GM18861 (cell line): ENCODE data around the gene NEGR1.

Experiments used
- ATAC-seq: cut with Tn5 transposase; IDR thresholded peaks from one replicate; pipeline ENCODE4 v1.9.1; 2021; ENCODE audit not compliant: unreplicated experiment

The NEGR1 gene

DNA sequence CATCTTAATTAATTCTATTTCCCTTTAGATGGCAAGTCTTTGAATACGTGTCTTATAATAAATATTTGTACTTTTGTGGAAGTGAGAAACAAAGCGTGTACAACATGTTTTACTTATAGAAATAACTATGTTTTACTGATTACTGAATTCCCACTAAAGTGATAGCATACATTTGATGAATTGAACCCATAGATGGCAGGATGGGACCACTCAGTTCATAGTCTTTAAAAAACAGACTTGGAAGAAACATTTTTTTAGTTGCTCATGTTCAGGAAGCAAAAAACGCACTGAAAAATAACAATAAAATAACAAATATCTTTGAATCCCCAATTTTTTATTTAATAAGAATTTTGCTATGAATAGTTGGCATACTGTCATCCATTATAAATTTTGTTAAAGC lies 694.4 kb downstream of the NEGR1 start:
- ATAC-seq: no peak

DNA sequence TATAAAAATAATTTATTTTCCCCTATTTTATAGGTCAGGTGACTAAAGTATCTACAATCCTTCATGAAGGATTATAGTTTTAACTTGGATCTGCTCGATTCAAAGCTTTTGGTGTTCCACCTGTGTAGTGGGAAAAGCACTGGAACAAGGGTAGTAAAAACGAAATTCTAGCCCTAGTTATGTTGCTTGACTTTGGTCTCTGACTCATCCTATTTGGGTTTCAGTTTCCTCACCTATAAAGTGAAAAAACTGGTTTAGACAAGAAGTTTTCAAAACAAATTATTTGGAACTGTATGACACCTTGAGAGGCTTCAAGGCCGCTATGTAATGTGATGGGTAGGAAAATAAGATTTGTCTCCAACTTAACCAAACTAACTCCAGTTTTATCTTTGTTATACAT lies 696.3 kb downstream of the NEGR1 start:
- peak; percentile 51 for ATAC-seq

DNA sequence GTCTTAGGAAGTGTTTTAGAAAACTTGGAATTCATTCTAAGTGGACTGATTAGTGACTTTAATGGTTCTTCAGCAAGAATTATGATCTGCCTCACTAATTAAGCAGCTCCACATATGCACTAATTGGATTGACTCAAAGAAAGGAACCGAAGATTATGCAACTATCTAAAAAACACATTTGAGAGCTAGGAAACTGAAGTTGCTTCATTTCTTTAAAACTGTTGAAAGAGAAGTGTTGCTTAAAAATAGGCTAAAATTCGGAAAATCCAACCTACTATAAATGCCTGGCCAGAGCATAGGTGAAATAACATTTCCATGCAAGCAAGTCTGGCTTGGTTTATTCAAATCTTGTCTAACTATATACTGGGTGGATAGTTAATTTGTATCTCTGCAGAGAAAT lies 698.6 kb downstream of the NEGR1 start:
- ATAC-seq: no peak

DNA sequence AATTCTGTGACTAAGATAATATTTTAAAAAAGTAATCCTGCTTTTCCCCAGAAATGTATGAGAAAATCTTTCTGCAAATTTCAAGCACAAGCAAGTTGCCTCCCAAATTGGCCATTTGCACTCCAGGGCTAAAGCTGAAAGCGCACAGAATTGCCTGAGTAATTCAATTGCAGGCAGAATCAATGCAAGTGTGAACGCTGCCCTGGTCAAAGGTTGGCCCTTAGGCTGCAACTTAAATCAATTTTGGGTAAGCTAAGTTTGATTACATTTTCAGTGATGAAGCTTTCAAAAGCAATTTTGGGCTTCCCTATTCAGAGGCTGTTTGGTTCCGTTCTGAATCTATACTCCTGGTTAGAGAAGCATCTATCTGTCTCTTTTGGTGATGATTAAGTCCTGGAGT lies 699.7 kb downstream of the NEGR1 start:
- no peak for ATAC-seq

DNA sequence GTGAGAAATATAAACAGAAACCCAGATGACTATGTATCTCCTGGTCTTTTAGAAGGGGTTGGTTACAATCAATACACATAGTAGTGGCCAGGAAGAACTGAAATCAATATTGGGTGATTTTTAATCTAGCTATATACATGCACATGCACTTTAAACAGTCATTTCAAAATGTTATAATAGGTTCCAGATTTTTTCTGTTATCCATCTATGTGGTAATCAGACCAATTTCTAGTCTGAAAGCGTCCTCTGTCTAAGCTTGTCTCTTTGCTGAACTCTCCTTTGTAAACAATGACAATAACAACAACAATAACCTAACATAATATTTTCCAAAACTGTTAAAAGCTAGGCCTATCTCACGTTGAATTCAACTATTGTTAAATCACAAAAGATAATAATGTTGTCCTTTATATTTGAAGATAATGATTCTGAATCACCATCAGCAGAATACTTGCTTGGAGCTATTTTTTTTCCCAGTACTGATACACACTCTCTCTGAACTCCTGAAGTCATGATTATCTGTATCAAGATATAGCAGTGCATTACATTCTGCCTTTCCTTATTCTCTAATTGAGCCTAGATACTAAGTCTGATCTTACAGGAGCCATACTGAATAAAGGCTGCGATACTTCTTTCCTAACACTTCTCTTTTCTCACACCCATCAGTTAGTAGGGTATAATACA lies 704.7 kb downstream of the NEGR1 start:
- no peak for ATAC-seq

DNA sequence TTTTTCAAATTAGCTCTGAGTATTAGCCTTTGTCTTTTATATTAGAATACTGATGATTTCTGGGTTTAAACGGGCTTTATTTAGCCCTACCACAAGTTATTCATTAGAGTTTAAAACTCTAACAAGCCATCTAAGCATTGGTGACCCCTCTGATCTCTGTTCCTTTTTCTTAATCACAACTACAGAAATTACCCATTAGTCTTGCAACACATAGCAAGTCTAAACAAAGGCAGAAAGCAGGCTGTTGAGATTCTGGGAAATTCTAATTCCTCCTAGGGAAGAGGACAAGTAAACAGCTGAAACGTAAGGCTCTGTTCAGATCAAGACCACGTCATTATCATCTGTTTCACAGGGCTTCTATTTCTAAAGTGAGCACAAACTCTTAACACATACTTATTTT lies 710.3 kb downstream of the NEGR1 start:
- ATAC-seq: peak; percentile 87

DNA sequence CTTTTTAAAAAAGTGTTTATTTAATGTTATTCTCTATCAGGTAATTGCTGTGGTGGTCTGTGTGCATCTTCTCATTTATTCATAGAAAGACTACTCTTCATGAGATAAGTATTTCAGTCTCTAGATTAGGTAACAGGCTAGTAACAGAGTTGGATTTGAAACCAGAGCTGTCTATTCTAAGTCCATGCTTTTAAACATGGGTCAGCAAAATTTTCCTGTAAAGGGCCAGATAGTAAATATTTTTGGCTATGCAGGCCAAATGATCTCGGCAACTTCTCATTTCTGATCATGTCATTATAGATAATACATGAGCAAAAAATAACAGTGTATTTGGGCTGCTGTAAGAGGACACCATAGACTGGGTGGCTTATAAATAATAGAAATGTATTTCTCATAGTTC lies 715.9 kb downstream of the NEGR1 start:
- ATAC-seq: no peak

DNA sequence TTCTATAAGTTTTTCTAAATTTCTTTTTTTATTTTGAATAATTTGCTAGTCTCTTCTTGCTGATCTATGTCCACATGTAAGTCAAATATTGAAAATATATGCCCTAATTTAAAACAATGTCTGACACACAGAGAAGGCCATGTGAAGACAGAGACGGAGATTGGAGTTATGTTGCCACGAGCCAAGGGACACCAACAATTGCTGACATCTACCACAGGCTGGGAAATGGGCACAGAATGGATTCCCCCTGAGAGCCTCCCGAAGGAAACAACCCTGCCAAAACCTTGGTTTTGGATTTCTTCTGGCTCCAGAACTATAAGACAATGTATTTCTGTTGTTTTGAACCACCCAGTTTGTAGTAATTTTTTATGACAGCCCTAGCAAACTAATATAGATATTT lies 716.5 kb downstream of the NEGR1 start:
- no peak for ATAC-seq

DNA sequence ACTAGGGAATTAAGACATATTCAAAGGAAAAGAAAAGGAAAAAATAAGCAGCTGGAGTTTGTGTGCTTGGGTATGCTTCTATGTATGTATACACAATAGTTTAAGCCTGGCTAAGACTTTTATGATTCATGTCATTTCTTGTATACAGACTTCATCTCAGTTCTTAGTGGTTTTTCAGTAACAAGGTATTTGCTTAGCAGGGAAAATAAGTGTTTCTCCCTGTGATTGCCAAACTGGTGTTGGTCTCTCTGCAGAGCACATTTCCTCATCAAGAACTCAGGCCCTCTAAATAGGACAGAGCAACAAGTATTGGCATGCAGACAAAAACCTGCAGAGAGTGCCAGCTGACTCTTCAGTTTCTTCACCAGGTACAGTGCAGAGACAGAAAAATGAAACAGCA lies 717.1 kb downstream of the NEGR1 start:
- ATAC-seq: no peak

DNA sequence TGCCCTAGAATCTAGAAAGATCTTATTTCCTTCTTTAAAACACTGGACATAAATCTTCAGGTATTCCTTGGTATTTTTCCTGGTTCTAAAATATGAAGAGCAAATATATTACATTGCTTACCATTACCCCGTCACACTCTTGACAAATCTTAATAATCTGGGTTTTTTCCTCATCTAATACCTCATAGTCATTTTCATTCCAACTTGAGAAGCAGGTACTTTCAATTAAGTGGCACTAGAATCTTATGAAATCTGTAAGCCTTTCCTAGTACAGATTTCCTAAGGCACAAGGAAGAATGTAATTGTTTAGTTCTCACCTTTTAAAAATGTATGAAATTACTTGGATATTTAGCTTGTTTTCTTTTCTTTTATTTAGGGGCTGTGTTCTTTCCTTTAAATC lies 720.0 kb downstream of the NEGR1 start:
- no peak for ATAC-seq

DNA sequence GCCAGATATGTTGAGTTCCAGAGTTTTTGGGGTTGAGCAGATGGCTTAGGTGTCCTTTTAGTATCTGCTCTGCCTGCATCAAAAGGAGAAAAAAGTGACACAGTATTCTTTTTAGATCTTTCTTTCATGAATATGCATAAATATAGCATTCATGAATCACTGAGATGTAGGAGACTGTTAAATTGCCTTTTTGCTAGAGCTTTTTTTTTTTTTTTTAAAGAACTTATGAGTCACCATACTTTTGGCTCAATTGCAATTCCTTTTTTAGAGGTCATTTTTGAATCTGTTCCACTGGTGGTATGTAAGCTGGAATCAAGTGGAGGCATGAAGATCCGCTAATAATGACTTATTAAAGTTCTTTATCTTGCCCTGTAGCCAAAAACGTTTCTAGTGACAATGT lies 720.6 kb downstream of the NEGR1 start:
- ATAC-seq: no peak

DNA sequence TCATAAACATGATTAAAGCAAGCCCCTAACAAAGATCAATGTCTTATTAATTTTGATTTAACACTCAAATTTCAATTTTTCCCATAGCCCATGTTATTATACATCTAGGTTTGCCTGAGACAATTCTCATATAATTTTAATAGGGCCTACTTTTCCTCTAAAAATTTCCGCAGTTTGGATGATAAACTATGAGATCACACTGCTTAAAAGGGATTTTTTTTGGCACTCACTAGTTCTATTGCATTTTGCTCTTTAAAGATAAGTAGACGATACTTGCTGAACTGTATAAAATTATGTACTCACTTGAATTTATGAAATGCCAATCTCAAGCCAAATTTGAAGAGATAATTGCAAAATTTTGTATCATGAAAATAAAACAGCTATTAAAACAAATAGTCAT lies 721.1 kb downstream of the NEGR1 start:
- no peak for ATAC-seq

DNA sequence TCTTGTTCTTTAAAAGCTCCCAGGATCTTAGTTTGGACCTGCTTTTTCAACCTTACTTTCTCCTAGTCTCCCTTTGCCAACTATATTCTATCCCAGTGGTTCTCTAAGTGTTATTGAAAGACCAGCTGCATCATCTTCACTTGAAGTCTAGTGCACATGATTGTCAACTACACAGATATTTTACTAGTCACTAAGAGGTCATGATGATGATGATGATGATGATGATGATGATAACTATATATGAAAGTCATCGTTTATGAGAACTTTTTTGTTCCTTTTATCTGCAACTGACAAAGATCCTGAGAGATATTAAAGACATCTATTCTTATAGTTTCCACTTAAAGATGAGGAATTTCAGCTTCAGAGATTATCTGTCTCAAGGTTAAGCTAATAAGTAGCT lies 722.5 kb downstream of the NEGR1 start:
- ATAC-seq: no peak

DNA sequence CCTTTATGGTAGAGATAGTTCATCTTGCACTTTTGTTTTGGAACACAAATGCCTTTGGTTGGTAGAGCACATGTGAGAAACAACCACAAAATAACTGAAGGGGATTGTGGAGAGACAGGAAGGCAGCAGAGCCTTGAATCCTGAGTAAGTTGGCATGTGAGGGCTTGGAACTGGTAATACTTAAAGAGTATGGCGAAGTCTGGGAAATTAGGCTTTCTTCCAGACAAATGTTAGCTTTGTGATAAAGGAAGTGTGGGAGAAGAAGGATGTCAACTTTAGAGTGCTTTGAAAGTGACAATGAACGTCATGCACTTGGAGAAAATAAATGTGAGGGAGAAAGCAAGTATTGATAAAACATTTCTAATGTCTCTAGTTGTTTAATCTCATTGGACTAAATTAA lies 725.2 kb downstream of the NEGR1 start:
- ATAC-seq: no peak

DNA sequence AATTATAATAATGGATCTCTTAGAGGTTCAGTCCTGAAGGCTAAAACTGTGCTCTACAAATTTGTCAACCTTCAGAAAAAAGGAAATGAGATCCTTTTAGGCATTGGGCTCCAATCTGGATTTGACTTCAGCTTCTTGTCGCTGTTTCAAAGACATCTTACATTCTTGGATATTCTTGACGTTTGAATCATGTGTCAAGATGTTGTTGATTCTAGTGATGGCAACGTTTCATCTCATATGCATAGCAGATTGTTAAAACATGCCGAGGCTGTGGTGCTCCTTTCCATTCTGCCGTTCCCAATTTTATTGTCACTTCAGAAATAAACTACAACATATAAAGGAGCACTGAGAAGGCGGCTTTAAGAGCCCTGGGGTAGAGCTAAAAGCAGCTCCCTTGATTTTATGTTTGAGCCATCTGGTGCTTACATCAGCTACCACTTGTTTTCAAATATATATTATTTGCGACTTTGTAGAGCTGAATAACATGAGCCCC lies 733.9 kb downstream of the NEGR1 start:
- ATAC-seq: no peak

DNA sequence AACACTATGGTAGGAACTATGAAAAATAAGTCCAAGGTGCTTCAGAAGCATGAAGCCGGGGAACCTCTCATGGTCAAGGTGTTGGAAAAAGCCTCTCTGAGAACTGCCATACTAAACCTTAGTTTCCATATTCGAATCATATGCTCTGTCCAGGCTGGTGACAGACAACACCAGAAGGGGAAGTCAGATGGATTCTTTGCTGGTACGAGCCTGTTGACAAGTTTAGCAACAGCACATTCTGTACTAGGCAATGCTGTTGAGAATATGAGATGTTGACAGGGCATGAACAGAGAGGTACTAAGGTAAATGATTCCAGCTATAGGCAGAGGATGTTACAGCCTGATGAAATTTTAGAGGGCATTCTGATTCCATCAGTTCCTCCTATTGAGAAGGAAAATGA lies 740.2 kb downstream of the NEGR1 start:
- no peak for ATAC-seq

DNA sequence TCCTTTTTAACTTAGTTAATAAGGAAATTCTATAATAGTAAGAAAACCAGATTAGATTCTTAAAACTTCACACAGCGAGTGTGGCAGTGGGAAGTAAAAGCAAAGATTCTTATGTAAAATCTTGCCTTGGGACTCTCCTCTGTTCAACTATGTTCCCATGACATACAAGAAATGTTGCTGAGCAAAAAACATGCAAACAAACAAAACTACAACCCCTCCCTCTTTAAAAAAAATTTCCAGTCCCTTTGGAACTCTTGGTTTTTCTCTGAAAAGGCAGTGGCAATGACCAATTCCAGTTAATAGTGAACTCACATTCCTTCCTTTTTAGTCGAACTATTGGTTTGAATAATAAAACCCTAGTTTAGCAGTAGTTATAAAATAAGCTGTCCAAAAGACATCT lies 748.4 kb downstream of the NEGR1 start:
- no peak for ATAC-seq

DNA sequence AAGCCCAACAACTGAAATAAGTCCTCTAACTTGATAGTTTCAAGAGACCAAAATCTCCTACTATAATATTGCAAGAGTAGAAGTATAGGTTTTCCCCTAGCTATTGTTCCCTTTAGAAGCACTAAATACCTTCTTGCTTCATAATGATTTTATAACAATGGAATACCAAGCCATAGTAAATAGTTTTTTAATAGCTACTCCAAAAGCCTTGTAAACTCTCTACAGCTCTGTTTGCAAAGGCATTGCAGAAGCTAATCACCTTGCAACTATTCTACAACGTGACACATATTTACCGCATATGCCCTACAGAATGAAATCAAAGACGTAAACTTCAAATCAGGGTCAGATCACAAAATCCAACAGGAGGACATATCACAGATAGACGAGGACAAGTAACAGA lies 750.0 kb downstream of the NEGR1 start:
- ATAC-seq: no peak

DNA sequence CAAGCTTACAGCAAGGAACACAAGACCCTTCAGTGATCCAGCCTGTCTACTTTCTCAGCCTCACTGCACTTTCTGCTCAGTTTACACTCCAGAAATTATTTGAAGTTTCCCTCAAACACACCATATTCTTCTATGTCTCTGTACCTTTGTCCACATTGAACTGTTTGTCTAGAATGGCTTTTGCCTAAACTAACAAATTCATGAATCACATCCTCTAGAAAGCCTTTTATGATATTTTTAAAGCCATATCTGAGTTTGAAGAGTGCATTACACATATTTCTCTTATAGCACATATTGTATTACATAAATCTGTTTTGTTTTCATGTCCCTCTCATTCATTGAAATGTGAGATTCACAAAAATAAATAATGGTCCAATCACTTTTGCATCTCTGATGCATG lies 755.5 kb downstream of the NEGR1 start:
- ATAC-seq: no peak

DNA sequence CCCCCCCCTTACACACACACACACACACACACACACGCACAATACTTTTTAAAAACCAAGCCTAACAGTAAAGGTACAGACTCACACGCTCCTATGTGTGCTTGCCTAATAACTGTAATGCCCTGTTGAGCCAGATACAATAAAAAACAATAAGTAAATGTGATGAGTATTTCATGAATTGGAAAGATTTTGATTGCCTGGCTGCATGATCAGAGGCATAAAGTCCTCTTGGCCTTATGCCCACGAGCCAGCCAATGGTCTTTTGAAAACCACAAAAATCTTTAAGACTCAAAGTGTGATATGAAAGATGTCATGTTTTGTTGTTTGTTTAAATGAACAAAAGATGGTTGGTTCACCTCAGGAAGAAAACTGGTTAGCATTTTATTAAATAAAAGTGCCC lies 759.6 kb downstream of the NEGR1 start:
- no peak for ATAC-seq

DNA sequence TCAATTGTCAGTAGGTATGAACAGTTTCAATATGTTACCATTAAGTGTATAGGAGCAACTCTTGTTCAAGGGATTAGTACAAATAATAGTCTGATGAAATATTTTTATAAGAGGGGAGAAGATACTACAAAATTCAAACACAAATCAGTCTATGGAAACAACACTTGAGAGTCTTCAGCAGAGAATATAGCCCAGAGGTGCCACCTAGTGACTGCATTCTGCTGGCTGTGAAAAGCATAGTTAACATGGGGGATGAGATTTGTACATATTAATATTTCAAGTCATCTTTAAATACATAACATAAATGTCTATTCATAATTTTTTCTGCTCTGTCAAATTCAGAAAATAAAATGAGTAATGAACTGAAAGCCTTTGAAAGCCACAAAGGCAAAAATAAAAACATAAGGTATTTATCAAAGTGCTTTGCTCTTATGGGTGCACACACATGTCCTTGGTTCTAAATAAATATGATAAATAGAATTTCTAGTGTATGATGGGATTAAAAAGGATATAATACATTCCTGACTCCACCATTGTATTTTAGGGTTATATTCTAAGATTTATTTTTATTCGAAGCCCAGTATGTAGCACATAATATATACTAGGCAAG lies 760.6 kb downstream of the NEGR1 start:
- ATAC-seq: peak; percentile 69

DNA sequence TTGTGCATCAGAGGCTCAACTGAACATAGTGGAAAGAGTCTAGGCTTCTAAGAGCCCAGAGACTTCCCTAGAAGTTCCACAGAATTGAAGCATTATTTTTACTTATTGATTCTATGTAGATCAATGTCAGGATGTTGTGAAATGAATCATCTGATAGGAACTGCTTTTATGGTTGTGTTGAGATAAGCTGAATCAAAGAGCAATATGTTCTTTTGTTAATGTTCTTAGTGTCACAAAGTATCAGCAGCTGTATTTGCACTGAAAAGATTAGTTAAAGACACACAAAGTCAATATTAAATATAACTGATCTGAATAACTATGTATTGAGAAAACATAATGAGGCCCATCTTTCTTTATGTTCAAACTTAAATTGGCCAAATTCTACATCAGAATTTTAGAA lies 770.8 kb downstream of the NEGR1 start:
- no peak for ATAC-seq

DNA sequence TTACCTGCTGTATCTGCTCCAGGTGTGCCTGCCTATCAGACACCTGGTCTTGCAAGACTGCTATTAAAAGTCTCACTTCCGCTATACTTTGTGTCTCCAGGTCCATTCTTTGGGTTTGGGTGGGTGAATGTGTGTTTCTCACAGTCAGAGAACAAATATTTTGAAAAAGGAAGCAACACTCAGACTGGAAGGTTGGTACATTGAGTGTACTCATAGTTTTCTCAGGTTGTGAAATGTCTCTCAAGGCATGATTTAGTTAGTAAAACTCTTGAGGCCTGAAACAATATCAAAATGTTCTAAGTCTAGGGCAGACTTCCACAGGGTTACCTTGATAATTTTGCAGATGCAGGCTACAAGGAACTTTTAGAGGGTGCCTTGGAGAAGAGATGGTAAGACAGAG lies 771.6 kb downstream of the NEGR1 start:
- ATAC-seq: no peak
